Fibroblast of lung (primary cell): Measurements from ENCODE around the gene SORL1. TPM values are rescaled to one million over a fixed set of nuclear protein-coding genes. Genes with fewer than 3 reads are reported as not detected.

Source experiments
- DNase-seq, 2 donors: peaks; one replicate each; pipeline versions ENCODE4 v3.0.0 to v3.0.0-alpha.2; 2010; ENCODE audit warnings: low read depth in 2 of 2
- H2AFZ ChIP-seq: 2 replicates; pipeline ENCODE4 v1.5.1; 2012; ENCODE audit warnings: low read length, control low read depth, inconsistent platforms
- H3K27ac ChIP-seq: 2 replicates; pipeline ENCODE4 v1.5.1; 2011; ENCODE audit warnings: low read length, control low read depth; ENCODE audit not compliant: insufficient read depth
- H3K27me3 ChIP-seq: 2 replicates; pipeline ENCODE4 v1.5.1; 2011; ENCODE audit warnings: mild to moderate bottlenecking, low read length; ENCODE audit not compliant: control insufficient read depth, insufficient read depth
- H3K36me3 ChIP-seq: 2 replicates; pipeline ENCODE4 v1.5.1; 2011; ENCODE audit warnings: low read length; ENCODE audit not compliant: control insufficient read depth, insufficient read depth
- H3K4me1 ChIP-seq: 2 replicates; pipeline ENCODE4 v1.5.1; 2011; ENCODE audit warnings: low read length; ENCODE audit not compliant: control insufficient read depth, insufficient read depth; ENCODE audit errors: extremely low read depth
- H3K4me2 ChIP-seq: 2 replicates; pipeline ENCODE4 v1.5.1; 2011; ENCODE audit warnings: low read length, control low read depth; ENCODE audit not compliant: insufficient read depth; ENCODE audit errors: extremely low read depth
- H3K4me3 ChIP-seq, 4 experiments: fragments of 200-600 bp in 1 of 4; sonication (generic) in 1 of 4; replicated peaks in 1 of 4; 2 replicates each; pipeline ENCODE4 v1.5.1; 2011 to 2016; ENCODE audit warnings: low read length in 4 of 4, low read depth in 3 of 4, mild to moderate bottlenecking in 3 of 4, control low read depth in 2 of 4, inconsistent platforms in 1 of 4, mixed read lengths in 1 of 4; ENCODE audit not compliant: insufficient read depth in 1 of 4; ENCODE audit errors: control extremely low read depth in 1 of 4
- H3K79me2 ChIP-seq: 2 replicates; pipeline ENCODE4 v1.5.1; 2012; ENCODE audit warnings: mild to moderate bottlenecking, low read length, inconsistent platforms; ENCODE audit not compliant: control insufficient read depth, insufficient read depth
- H3K9ac ChIP-seq: 2 replicates; pipeline ENCODE4 v1.5.1; 2011; ENCODE audit warnings: mild to moderate bottlenecking, low read length, control low read depth; ENCODE audit not compliant: insufficient read depth
- H3K9me3 ChIP-seq: 2 replicates; pipeline ENCODE4 v1.5.1; 2012; ENCODE audit warnings: low read depth, low read length; ENCODE audit not compliant: control insufficient read depth, insufficient read depth
- H4K20me1 ChIP-seq: 2 replicates; pipeline ENCODE4 v1.5.1; 2011; ENCODE audit warnings: low read length; ENCODE audit not compliant: control insufficient read depth, insufficient read depth; ENCODE audit errors: extremely low read depth
- CTCF ChIP-seq, 2 donors: IDR thresholded peaks in 1 of 2; conservative IDR thresholded peaks in 1 of 2; 1 replicate in 1 of 2; 2 replicates in 1 of 2; pipeline ENCODE4 v1.5.1; 2011 to 2012; ENCODE audit warnings: low read length in 2 of 2, control low read depth in 1 of 2, inconsistent platforms in 1 of 2, low read depth in 1 of 2, mild to moderate bottlenecking in 1 of 2
- EZH2 ChIP-seq: IDR thresholded peaks from 2 replicates; pipeline ENCODE4 v1.5.1; 2012; ENCODE audit warnings: low read length, control low read depth, mild to moderate bottlenecking; ENCODE audit errors: missing control alignments
- polyA plus RNA-seq, 2 donors: library from polyadenylated mRNA; depleted of rRNA in 1 of 2; stranded (reverse) in 1 of 2; unstranded in 1 of 2; fragments of >200 nt; gene quantifications; 2 replicates each; pipeline ENCODE4 v1.2.1, GENCODE V29; 2011 to 2012; ENCODE audit warnings: missing spikeins in 1 of 2
- total RNA-seq: library from RNA; depleted of rRNA; stranded (reverse); fragments of >200 nt; gene quantifications from 2 replicates; pipeline ENCODE4 v1.2.1, GENCODE V29; 2014

SORL1 gene
- total and polyA plus RNA-seq, 2 donors (not counting 1 experiment from before 2014, with no cell fraction given) = 0.58 to 10.9 TPM

DNA sequence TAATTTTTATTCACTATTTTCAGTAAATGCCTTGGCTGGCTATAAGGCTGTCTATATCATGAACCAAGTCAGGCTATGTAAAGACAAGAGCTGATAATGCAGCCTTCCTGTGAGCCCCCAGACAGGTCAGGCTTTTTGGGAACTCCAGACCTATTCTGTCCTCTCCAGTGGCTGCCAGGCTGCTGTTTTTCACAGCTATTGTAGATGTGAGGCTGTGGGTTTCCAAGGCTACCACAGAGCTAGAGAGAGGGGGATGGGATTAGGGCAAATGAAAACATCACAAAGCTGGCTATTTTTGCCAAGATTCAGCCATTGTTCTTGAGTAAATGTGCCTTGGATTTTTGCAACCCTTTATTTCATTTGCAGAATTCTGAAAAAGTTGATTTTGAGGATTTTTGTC lies 56.3 kb downstream of the SORL1 start:
- Histone ChIP-seq H4K20me1 (no peaks in the 10 kb centered on the region), H3K9me3 (no peaks in the 10 kb centered on the region), H3K4me1 (no peaks in the 10 kb centered on the region), H2AFZ (no peak overlapping the region), H3K36me3 (no peaks in the 10 kb centered on the region), H3K27ac (no peak overlapping the region), H3K79me2 (no peaks in the 10 kb centered on the region), H3K27me3 (no peaks in the 10 kb centered on the region), H3K9ac (no peak overlapping the region), H3K4me2 (no peak overlapping the region), H3K4me3 (no peak overlapping the region)
- no peak for DNase-seq
- TF ChIP-seq EZH2 (no peak), CTCF (conservative IDR thresholded peaks at IDR 0.05 in 1 of 2, IDR thresholded peaks at IDR 0.05 in 1 of 2; ENCODE audit: low read depth in 1 of 2, low read length in 2 of 2) (no peak)

- H3K4me2 ChIP-seq = no peak overlapping the region
- TF ChIP-seq EZH2 = no peak
- no peaks in the 10 kb centered on the region for H3K4me1 ChIP-seq
- no peaks in the 10 kb centered on the region for H3K36me3 ChIP-seq
- H3K27ac ChIP-seq = no peak overlapping the region
- H3K9me3 ChIP-seq = no peaks in the 10 kb centered on the region
- H4K20me1 ChIP-seq = no peaks in the 10 kb centered on the region
- no peaks in the 10 kb centered on the region for H3K27me3 ChIP-seq
- no peak for DNase-seq
- H3K4me3 ChIP-seq = no peak overlapping the region
- H2AFZ ChIP-seq = no peak overlapping the region
- no peak overlapping the region for H3K9ac ChIP-seq
- no peaks in the 10 kb centered on the region for H3K79me2 ChIP-seq
These were observed 58.3 kb downstream of the SORL1 start for GRCh38 chr11:121510438-121510837.

DNA sequence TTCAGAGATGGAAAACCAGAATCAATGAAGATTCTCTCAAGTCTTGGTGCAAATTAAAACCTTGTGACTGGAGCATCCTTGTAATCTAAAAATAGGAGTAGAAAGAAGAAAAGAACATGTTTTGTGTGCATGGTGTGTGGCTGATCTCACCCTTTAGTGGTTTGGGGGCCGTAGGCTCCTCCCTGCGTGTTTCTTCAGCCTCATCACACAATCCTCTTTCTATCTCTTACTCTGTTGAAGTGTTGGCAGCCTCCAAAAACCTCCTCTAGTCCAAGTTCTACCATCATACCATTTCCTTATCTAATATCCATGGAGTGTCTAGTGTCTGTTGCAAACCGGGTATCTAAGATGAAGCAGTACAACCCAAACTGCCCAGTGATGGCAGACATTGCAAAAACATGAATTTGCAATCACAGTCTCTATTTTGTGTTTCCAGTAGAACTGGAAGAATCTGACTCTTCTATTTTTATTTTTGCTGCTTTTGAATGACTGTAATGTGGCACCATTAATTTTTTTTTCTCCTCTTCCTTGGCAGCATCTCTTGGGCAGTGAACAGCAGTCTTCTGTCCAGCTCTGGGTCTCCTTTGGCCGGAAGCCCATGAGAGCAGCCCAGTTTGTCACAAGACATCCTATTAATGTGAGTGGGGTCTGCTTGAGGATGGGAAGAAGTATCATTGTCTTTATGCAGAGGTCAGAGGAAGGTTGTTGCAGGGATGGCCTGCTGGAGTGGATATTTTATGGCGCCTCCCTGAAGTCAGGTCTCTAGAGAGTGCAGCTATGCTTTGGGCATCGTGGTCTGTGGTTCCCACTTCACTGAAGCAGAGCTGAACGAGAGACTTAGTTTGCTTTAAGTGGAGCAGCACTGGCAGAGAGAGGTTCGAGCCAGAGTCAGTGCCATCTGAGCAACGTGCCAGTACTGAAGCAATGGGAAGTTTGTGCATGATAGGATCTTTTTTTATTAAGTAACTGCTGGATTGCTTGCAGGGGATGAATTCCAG lies 60.7 kb downstream of the SORL1 start:
- Histone ChIP-seq H3K4me2 (no peak overlapping the region), H3K27me3 (no peaks in the 10 kb centered on the region)

More for the DNA sequence above, 60.7 kb downstream of the SORL1 start:
- Histone ChIP-seq H3K36me3 (no peaks in the 10 kb centered on the region), H3K27ac (no peak overlapping the region), H4K20me1 (no peaks in the 10 kb centered on the region), H3K9ac (no peak overlapping the region), H3K4me3 (no peak overlapping the region), H3K79me2 (no peaks in the 10 kb centered on the region), H2AFZ (no peak overlapping the region), H3K9me3 (no peaks in the 10 kb centered on the region), H3K4me1 (no peaks in the 10 kb centered on the region)
- no peak for TF ChIP-seq EZH2
- no peak for TF ChIP-seq CTCF (conservative IDR thresholded peaks at IDR 0.05 in 1 of 2, IDR thresholded peaks at IDR 0.05 in 1 of 2; ENCODE audit: low read depth in 1 of 2, low read length in 2 of 2)
- no peak for DNase-seq
